Trophoblast cell (in vitro differentiated cells and primary cell): ENCODE data around the gene TRAPPC6A.
A peak's percentile ranks its signal among the peaks of the same experiment; 100 is the strongest.

Experiments used
- DNase-seq, 2 donors: peaks; one replicate each; pipeline ENCODE4 v3.0.0-alpha.2; 2016
- H2AFZ ChIP-seq: 2 replicates; pipeline ENCODE4 v1.6.1; 2013; ENCODE audit warnings: low read length, moderate library complexity, mild to moderate bottlenecking; ENCODE audit not compliant: insufficient read depth, poor library complexity
- H2AK5ac ChIP-seq: 2 replicates; pipeline ENCODE4 v1.6.1; 2013; ENCODE audit warnings: mild to moderate bottlenecking, low read length
- H2BK120ac ChIP-seq: 2 replicates; pipeline ENCODE4 v1.6.1; 2013; ENCODE audit warnings: low read length, mild to moderate bottlenecking, moderate library complexity; ENCODE audit not compliant: insufficient read depth, poor library complexity
- H2BK12ac ChIP-seq: 2 replicates; pipeline ENCODE4 v1.6.1; 2013; ENCODE audit warnings: mild to moderate bottlenecking, low read length, moderate library complexity
- H2BK5ac ChIP-seq: 2 replicates; pipeline ENCODE4 v1.6.1; 2013; ENCODE audit warnings: low read length, low read depth, moderate library complexity, mild to moderate bottlenecking; ENCODE audit not compliant: poor library complexity
- H3K14ac ChIP-seq: 2 replicates; pipeline ENCODE4 v1.6.1; 2013; ENCODE audit warnings: mild to moderate bottlenecking, low read length
- H3K18ac ChIP-seq: 2 replicates; pipeline ENCODE4 v1.6.1; 2013; ENCODE audit warnings: mild to moderate bottlenecking, low read length
- H3K23ac ChIP-seq: 2 replicates; pipeline ENCODE4 v1.6.1; 2013; ENCODE audit warnings: low read length
- H3K27ac ChIP-seq: 2 replicates; pipeline ENCODE4 v1.5.1; 2013; ENCODE audit warnings: low read depth, mild to moderate bottlenecking, inconsistent platforms, low read length, moderate library complexity
- H3K27me3 ChIP-seq: 2 replicates; pipeline ENCODE4 v1.6.1; 2013; ENCODE audit warnings: inconsistent platforms, mild to moderate bottlenecking, low read length, moderate library complexity; ENCODE audit not compliant: insufficient read depth
- H3K36me3 ChIP-seq, 2 experiments: 1 replicate in 1 of 2; 2 replicates in 1 of 2; pipeline ENCODE4 v1.6.1; 2013; ENCODE audit warnings: low read length in 2 of 2, mild to moderate bottlenecking in 2 of 2, moderate library complexity in 1 of 2; ENCODE audit not compliant: insufficient read depth in 2 of 2, control insufficient read depth in 1 of 2
- H3K4ac ChIP-seq: 2 replicates; pipeline ENCODE4 v1.6.1; 2013; ENCODE audit warnings: low read depth, mild to moderate bottlenecking, low read length, moderate library complexity
- H3K4me1 ChIP-seq, 2 experiments: 1 replicate in 1 of 2; 2 replicates in 1 of 2; pipeline ENCODE4 v1.6.1; 2013; ENCODE audit warnings: low read length in 2 of 2, mild to moderate bottlenecking in 2 of 2, moderate library complexity in 1 of 2; ENCODE audit not compliant: insufficient read depth in 2 of 2, control insufficient read depth in 1 of 2
- H3K4me2 ChIP-seq: 2 replicates; pipeline ENCODE4 v1.6.1; 2013; ENCODE audit warnings: inconsistent platforms, mild to moderate bottlenecking, low read length, moderate library complexity
- H3K4me3 ChIP-seq: 2 replicates; pipeline ENCODE4 v1.5.1; 2013; ENCODE audit warnings: mild to moderate bottlenecking, low read depth, low read length, inconsistent platforms
- H3K79me1 ChIP-seq: one replicate; pipeline ENCODE4 v1.6.1; 2013; ENCODE audit warnings: low read length
- H3K79me2 ChIP-seq: 2 replicates; pipeline ENCODE4 v1.6.1; 2013; ENCODE audit warnings: low read length, mild to moderate bottlenecking; ENCODE audit not compliant: control insufficient read depth, insufficient read depth, poor library complexity
- H3K9ac ChIP-seq: 2 replicates; pipeline ENCODE4 v1.6.1; 2013; ENCODE audit warnings: mild to moderate bottlenecking, low read length
- H3K9me3 ChIP-seq: 2 replicates; pipeline ENCODE4 v1.6.1; 2013; ENCODE audit warnings: low read depth, mild to moderate bottlenecking, control low read depth, inconsistent platforms, low read length; ENCODE audit not compliant: insufficient read depth
- H4K12ac ChIP-seq: 2 replicates; pipeline ENCODE4 v1.6.1; 2013; ENCODE audit warnings: low read depth, mild to moderate bottlenecking, low read length, moderate library complexity
- H4K8ac ChIP-seq: 2 replicates; pipeline ENCODE4 v1.6.1; 2013; ENCODE audit warnings: low read depth, mild to moderate bottlenecking, low read length, moderate library complexity
- H4K91ac ChIP-seq: one replicate; pipeline ENCODE4 v1.6.1; 2013; ENCODE audit warnings: low read depth, mild to moderate bottlenecking, low read length, moderate library complexity
- WGBS: extraction: QIAGEN DNeasy Blood & Tissue Kit; methylation state at CpG from one replicate; pipeline ENCODE4 v1.1.7; 2013; ENCODE audit warnings: missing lambda C conversion rate; ENCODE audit not compliant: insufficient read length, insufficient coverage; ENCODE audit errors: extremely low coverage; 5-methylcytosine and 5-hydroxymethylcytosine counted together

Gene TRAPPC6A

GRCh38 chr19:45175515-45176345 is 2.3 kb downstream of the TRAPPC6A start:
- no peak overlapping the region for H2AK5ac ChIP-seq
- no peak overlapping the region for H3K14ac ChIP-seq
- H3K27me3 ChIP-seq, result no peaks in the 10 kb centered on the region
- H4K91ac ChIP-seq, result no peak overlapping the region
- no peak overlapping the region for H2AFZ ChIP-seq
- H3K79me2 ChIP-seq, result peaks cover 11% of the 10 kb centered on the region
- H3K4ac ChIP-seq, result no peak overlapping the region
- H2BK120ac ChIP-seq, result no peak overlapping the region
- H3K4me1 ChIP-seq, result peaks cover 6 to 7% of the 10 kb centered on the region in 2 experiments
- H4K12ac ChIP-seq, result no peak overlapping the region
- DNase-seq, result peak; percentile 52 to 81
- H3K18ac ChIP-seq, result no peak overlapping the region
- peaks cover 14% of the 10 kb centered on the region for H3K79me1 ChIP-seq
- no peak overlapping the region for H3K4me3 ChIP-seq
- no peaks in the 10 kb centered on the region for H3K9me3 ChIP-seq
- no peak overlapping the region for H4K8ac ChIP-seq
- H3K4me2 ChIP-seq, result no peak overlapping the region
- H3K27ac ChIP-seq, result no peak overlapping the region
- no peak overlapping the region for H2BK5ac ChIP-seq
- no peaks in the 10 kb centered on the region for H3K36me3 ChIP-seq
- H2BK12ac ChIP-seq, result no peak overlapping the region
- no peak overlapping the region for H3K23ac ChIP-seq
- no CpG with 5 or more reads among the region's 10 CpGs for WGBS
- no peak overlapping the region for H3K9ac ChIP-seq

- Histone ChIP-seq H3K4me2 (no peak overlapping the region), H2BK5ac (no peak overlapping the region), H4K8ac (no peak overlapping the region), H2AK5ac (no peak overlapping the region), H4K91ac (no peak overlapping the region), H3K79me1 (peaks cover 5% of the 10 kb centered on the region), H3K23ac (no peak overlapping the region), H3K4ac (no peak overlapping the region), H3K9ac (no peak overlapping the region), H3K79me2 (peaks cover 2% of the 10 kb centered on the region), H3K27me3 (no peaks in the 10 kb centered on the region), H3K4me1 (no peaks in the 10 kb centered on the region), H4K12ac (no peak overlapping the region), H3K36me3 (no peaks in the 10 kb centered on the region), H2BK12ac (no peak overlapping the region), H3K4me3 (no peak overlapping the region), H3K14ac (no peak overlapping the region), H3K9me3 (peaks cover 2% of the 10 kb centered on the region), H3K27ac (no peak overlapping the region), H3K18ac (no peak overlapping the region), H2AFZ (no peak overlapping the region), H2BK120ac (no peak overlapping the region)
- no CpG with 5 or more reads among the region's 12 CpGs for WGBS
- no peak for DNase-seq
These were observed 4.2 kb downstream of the TRAPPC6A start for GRCh38 chr19:45173816-45174215.

- no peak overlapping the region for H2AFZ ChIP-seq
These were observed 5.3 kb downstream of the TRAPPC6A start for GRCh38 chr19:45172611-45173208.

DNA sequence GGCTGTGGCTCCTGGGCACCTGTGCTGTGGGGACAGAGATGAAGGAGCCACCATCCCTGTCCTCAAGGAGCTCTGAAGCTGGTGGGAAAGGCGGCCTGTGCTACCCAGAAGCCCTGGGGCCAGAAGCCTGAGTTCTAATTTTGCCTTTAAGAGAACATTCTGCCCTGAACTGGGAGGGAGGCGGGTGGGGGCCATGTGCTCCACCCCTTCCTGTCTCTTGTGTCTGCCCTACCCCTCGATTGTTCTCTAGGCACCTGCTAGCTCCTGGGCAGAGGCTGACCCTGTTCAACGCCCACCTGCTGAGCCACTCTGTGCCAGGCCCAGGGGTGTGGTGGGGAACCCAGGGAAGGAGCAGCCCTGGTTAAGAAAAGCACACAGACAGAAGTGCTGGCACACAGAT is 5.9 kb downstream of the TRAPPC6A start:
- Histone ChIP-seq H4K12ac (no peak overlapping the region), H3K36me3 (no peaks in the 10 kb centered on the region), H3K4ac (no peak overlapping the region), H2AFZ (no peak overlapping the region), H2BK5ac (no peak overlapping the region), H3K23ac (no peak overlapping the region), H3K9ac (no peak overlapping the region), H4K8ac (no peak overlapping the region), H4K91ac (no peak overlapping the region), H3K9me3 (peaks cover 2% of the 10 kb centered on the region), H3K4me1 (no peaks in the 10 kb centered on the region), H3K27ac (no peak overlapping the region), H3K27me3 (no peaks in the 10 kb centered on the region), H3K4me2 (no peak overlapping the region), H2BK12ac (no peak overlapping the region), H3K79me1 (no peaks in the 10 kb centered on the region), H3K4me3 (no peak overlapping the region), H3K79me2 (no peaks in the 10 kb centered on the region), H3K18ac (no peak overlapping the region), H2BK120ac (no peak overlapping the region), H2AK5ac (no peak overlapping the region), H3K14ac (no peak overlapping the region)
- DNase-seq, result no peak
- WGBS, result no CpG with 5 or more reads among the region's 4 CpGs

More at GRCh38 chr19:45172611-45173208, 5.3 kb downstream of the TRAPPC6A start:
- no peak overlapping the region for H3K4me3 ChIP-seq
- no peak overlapping the region for H2AK5ac ChIP-seq
- no peak for DNase-seq
- no peak overlapping the region for H3K14ac ChIP-seq
- H3K18ac ChIP-seq, result no peak overlapping the region
- H4K8ac ChIP-seq, result no peak overlapping the region
- no CpG with 5 or more reads among the region's 18 CpGs for WGBS
- H3K4me1 ChIP-seq, result no peaks in the 10 kb centered on the region
- no peaks in the 10 kb centered on the region for H3K36me3 ChIP-seq
- H2BK12ac ChIP-seq, result no peak overlapping the region
- no peaks in the 10 kb centered on the region for H3K27me3 ChIP-seq
- H2BK120ac ChIP-seq, result no peak overlapping the region
- H3K4ac ChIP-seq, result no peak overlapping the region
- H3K9me3 ChIP-seq, result peaks cover 2% of the 10 kb centered on the region
- H3K27ac ChIP-seq, result no peak overlapping the region
- no peaks in the 10 kb centered on the region for H3K79me1 ChIP-seq
- no peak overlapping the region for H4K12ac ChIP-seq
- H3K79me2 ChIP-seq, result no peaks in the 10 kb centered on the region
- no peak overlapping the region for H3K4me2 ChIP-seq
- H3K23ac ChIP-seq, result no peak overlapping the region
- H2BK5ac ChIP-seq, result no peak overlapping the region
- H3K9ac ChIP-seq, result no peak overlapping the region
- no peak overlapping the region for H4K91ac ChIP-seq
